ENCODE measurements around the gene UTP3. TPM values are rescaled to one million over a fixed set of nuclear protein-coding genes. Genes with fewer than 3 reads are reported as not detected.

Gene UTP3
- total RNA-seq, 1 donor from 2014 or later = 14.8 TPM

DNA sequence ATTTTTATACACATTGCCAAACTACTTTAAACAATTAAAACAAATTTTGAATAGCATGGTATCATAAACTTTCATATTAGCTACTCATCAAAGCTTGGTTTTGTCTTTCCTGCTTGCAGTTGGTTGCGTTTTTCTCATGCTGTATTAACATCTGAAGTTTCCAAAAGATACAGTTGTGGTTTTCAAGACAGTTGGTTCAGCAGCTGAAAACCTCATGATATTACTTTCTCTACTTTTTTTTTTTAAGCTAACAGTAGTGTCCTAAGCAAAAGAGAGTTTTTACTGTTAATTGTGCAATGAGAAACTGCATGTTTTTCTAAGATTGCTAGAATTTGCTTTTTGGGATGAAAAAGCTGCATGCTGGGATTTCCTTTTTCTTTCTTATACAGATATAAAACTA lies 48.7 kb downstream of the UTP3 start:
- ATAC-seq (no peak), DNase-seq (ENCODE audit: missing footprints) (no peak)
- intact Hi-C loops (cut with DNase I) = no loop called here

DNA sequence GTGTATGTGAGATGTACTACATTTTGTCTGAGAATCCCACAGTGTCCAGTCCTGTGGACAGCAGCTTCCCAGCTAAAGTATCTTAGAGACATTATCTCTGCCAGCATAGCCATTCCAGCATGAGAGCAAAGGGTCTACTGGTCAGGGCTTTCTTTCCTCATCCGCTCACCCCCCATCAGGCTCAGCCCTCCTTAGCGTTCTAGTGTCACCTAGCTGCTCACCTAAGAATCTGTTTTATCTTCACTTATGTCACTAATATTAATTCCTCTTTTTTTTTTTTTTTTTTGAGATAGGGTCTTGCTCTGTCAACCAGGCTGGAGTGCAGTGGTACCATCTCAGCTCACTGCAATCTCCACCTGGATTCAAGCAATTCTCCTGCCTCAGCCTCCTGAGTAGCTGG lies 49.1 kb downstream of the UTP3 start:
- no peak for DNase-seq (ENCODE audit: missing footprints)
- ATAC-seq = no peak
- intact Hi-C loops (cut with DNase I) = no loop called here

DNA sequence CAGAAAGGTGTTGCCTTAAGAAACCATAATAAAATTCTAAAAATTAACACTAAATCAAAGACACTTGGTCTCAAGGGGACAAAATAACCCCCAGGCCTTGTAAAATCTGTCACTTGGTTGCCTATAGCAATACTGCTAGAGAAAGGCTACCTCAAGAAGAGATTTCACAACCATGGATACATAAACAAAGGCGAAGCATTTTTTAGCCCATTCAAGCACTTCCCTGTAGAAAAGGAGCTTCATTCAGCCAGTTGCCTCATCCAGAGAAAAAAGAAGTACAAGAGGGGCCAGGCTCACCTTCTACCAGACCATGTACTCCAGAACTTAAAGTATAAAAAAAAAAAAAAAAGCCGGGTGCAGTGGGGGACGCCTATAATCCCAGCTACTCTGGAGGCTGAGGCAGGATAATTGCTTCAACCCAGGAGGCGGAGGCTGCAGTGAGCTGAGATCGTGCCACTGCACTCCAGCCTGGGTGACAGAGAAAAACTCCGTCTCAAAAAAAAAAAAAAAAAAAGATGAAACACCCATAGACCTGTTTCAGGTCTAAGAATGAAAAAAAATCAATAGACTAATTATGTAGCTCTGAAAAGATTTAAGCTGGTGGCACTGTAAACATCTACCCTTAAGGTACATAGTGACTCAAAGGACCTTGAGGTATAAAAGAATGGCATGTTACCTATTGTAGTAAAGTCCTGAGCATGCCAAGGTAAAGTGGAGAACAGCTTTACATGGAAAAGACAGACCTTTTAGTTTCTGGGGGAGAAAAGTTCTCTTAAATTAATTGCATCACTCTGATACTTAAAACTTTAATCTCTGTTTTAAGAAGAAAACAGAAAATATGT lies 51.4 kb downstream of the UTP3 start:
- DNase-seq (ENCODE audit: missing footprints) (no peak), ATAC-seq (no peak)
- intact Hi-C loops (cut with DNase I) = no loop called here

Other genes starting within 250 kb of the UTP3 start
- gene MUC7, start 216.3 kb upstream of the UTP3 start, total RNA-seq = not detected
- not detected for gene AMTN, start 170.0 kb upstream of the UTP3 start, total RNA-seq
- gene AMBN, start 96.3 kb upstream of the UTP3 start, total RNA-seq = not detected
- gene ENAM, start 59.8 kb upstream of the UTP3 start, total RNA-seq = 3.5 TPM
- 6.5 TPM for gene JCHAIN, start 22.0 kb upstream of the UTP3 start, total RNA-seq
- 23.0 TPM for gene RUFY3, start 33.4 kb downstream of the UTP3 start, total RNA-seq
- gene GRSF1, start 151.4 kb downstream of the UTP3 start, total RNA-seq = 96.8 TPM
- 17.6 TPM for gene MOB1B, start 213.8 kb downstream of the UTP3 start, total RNA-seq